Fibroblast of skin of scalp (primary cell): ENCODE measurements around the gene PEX16.

Source experiments
- DNase-seq: peaks from one replicate; pipeline ENCODE4 v3.0.0-alpha.2; 2013

Gene PEX16

GRCh38 chr11:45897556-45897955 is 20.1 kb downstream of the PEX16 start:
- no peak for DNase-seq

GRCh38 chr11:45896422-45896984 is 21.2 kb downstream of the PEX16 start:
- DNase-seq, result no peak

- DNase-seq, result no peak
These were observed 22.0 kb downstream of the PEX16 start for GRCh38 chr11:45895553-45896259.

GRCh38 chr11:45894555-45895247 is 23.0 kb downstream of the PEX16 start:
- DNase-seq, result no peak

GRCh38 chr11:45892856-45893255 is 24.8 kb downstream of the PEX16 start:
- DNase-seq, result no peak

- no peak for DNase-seq
These were observed 26.7 kb downstream of the PEX16 start for GRCh38 chr11:45890886-45891550.

GRCh38 chr11:45889966-45890365 is 27.7 kb downstream of the PEX16 start:
- DNase-seq, result no peak

GRCh38 chr11:45889555-45889954 is 28.1 kb downstream of the PEX16 start:
- no peak for DNase-seq

GRCh38 chr11:45887587-45887986 is 30.1 kb downstream of the PEX16 start:
- no peak for DNase-seq

- no peak for DNase-seq
These were observed 30.7 kb downstream of the PEX16 start for GRCh38 chr11:45886816-45887520.

GRCh38 chr11:45885921-45886721 is 31.6 kb downstream of the PEX16 start:
- no peak for DNase-seq

GRCh38 chr11:45885274-45885920 is 32.3 kb downstream of the PEX16 start, which contains the start of gene MAPK8IP1:
Gene MAPK8IP1, plus strand, starts transcription at chr11:45885651. Its CDS starts 170 bp downstream, at chr11:45885821.
- DNase-seq, result peak; percentile 31

- no peak for DNase-seq
These were observed 33.0 kb downstream of the PEX16 start for GRCh38 chr11:45884596-45885185.

- DNase-seq, result no peak
These were observed 35.8 kb downstream of the PEX16 start for GRCh38 chr11:45881708-45882368.

- no peak for DNase-seq
These were observed 36.7 kb downstream of the PEX16 start for GRCh38 chr11:45880772-45881570.

GRCh38 chr11:45879803-45880686 is 37.6 kb downstream of the PEX16 start:
- DNase-seq, result no peak

- DNase-seq, result no peak
These were observed 39.8 kb downstream of the PEX16 start for GRCh38 chr11:45877845-45878244.

GRCh38 chr11:45877221-45877620 is 40.5 kb downstream of the PEX16 start:
- no peak for DNase-seq
